Mesodermal cell (in vitro differentiated cells): Measurements from ENCODE around the gene TMEM89.

Experiments used
- H3K27ac ChIP-seq: 2 replicates; pipeline ENCODE4 v1.7.0; 2013; ENCODE audit warnings: mild to moderate bottlenecking, low read depth, low read length, moderate library complexity; ENCODE audit not compliant: severe bottlenecking
- H3K36me3 ChIP-seq: 2 replicates; pipeline ENCODE4 v1.7.1; 2013; ENCODE audit warnings: mild to moderate bottlenecking, low read length, moderate library complexity; ENCODE audit not compliant: control insufficient read depth, insufficient read depth
- H3K4me1 ChIP-seq: one replicate; pipeline ENCODE4 v1.7.1; 2013; ENCODE audit warnings: mild to moderate bottlenecking, low read length; ENCODE audit not compliant: insufficient read depth, control insufficient read depth, poor library complexity, severe bottlenecking
- H3K4me3 ChIP-seq: 2 replicates; pipeline ENCODE4 v1.7.0; 2013; ENCODE audit warnings: low read length, control low read depth, mild to moderate bottlenecking; ENCODE audit not compliant: insufficient read depth, poor library complexity, severe bottlenecking; ENCODE audit errors: extremely low read depth
- H3K9me3 ChIP-seq: 2 replicates; pipeline ENCODE4 v1.7.1; 2013; ENCODE audit warnings: mild to moderate bottlenecking, low read length, moderate library complexity; ENCODE audit not compliant: control insufficient read depth
- WGBS, 2 experiments: methylation state at CpG; one replicate each; pipeline ENCODE4 v1.1.5; 2013; ENCODE audit warnings: missing lambda C conversion rate in 2 of 2; ENCODE audit not compliant: insufficient coverage in 2 of 2; 5-methylcytosine and 5-hydroxymethylcytosine counted together

The TMEM89 gene

DNA sequence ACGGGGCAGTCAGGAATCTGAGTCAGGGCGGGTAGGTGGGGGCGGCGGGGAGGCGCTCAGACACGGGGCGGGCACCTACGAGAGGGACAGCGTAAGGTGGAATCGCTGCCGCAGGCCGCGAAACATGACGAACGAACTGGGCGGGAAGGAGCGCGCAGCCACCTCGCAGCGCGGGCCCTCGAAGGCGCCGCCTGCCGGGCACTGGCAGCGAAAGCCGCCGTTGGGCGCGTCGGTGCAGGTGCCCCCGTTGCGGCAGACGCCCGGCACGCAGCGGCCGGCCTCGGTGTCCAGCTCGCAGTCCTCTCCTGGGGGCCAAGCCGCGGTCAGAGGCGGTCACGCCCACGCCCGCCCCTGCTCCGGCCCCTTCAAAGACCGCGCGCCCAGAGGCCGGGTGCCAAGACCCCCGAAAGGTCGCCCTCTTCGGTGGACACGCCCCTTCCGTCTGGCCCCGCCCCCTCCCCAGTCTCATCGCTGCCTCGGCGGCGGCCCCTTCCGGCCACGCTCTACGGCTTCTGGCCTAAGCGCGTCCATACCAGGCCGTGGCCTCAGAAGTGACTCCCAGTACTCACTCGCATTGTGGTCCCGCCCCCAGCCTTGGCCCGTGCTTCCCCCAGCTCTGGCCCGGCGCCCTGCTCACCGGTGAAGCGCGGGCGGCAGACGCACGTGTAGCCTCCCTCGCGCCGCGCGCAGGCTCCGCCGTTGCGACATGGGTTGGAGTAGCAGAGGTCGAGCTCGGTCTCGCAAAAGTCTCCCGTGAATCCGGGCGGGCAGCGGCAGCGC is 34.7 kb upstream of the TMEM89 start:
- H3K9me3 ChIP-seq, result no peaks in the 10 kb centered on the region
- peak overlapping the region; percentile 28 for H3K4me3 ChIP-seq
- no peak overlapping the region for H3K27ac ChIP-seq
- WGBS, 2 experiments, result 30% methylated on average over 84 to 93 of the region's 94 CpGs
- peaks cover 69% of the 10 kb centered on the region for H3K36me3 ChIP-seq
- peaks cover 4% of the 10 kb centered on the region for H3K4me1 ChIP-seq

DNA sequence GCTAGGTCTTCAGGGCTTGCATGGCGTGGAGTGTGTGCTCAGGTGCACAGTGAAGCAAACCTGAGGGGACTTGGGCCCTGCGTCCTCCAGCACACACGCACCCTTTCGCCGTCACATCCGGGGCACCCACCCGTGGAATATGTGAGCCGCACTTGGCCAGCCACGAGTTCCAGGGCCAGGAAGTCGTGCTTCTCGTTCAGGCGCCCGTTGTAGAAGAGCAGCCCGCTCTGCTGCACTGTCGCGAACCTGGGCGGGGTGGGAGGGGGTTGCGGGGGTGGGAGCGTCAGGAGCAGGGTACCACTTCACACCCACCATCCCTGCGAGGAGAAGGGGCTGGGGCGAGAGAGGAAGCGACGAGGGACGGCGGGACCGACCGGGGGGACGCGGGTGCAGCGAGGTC is 34.0 kb upstream of the TMEM89 start:
- WGBS, 2 experiments, result 64 to 76% methylated on average over 10 to 22 of the region's 30 CpGs
- no peak overlapping the region for H3K27ac ChIP-seq
- H3K4me3 ChIP-seq, result no peak overlapping the region
- peaks cover 4% of the 10 kb centered on the region for H3K4me1 ChIP-seq
- peaks cover 62% of the 10 kb centered on the region for H3K36me3 ChIP-seq
- H3K9me3 ChIP-seq, result no peaks in the 10 kb centered on the region

DNA sequence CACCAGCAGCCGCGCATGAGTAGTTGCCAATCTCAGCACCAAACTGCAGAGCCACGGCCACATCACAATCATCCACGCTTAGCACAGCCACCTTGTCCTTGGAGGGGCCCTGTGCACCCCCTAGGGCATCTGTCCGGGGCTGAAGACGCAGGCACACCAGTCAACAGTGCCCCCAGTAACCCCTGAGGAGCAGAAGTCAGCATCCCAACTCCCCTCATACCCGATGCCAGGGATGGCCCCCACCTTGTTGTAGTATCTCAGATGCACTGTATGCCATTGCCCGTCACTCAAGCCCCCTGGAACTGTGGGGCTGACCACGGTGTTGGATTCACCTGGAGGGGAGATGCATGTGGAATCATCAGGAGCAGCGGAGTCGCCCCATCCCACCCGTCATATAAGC is 33.5 kb upstream of the TMEM89 start:
- Histone ChIP-seq H3K27ac (no peak overlapping the region), H3K4me3 (no peak overlapping the region), H3K36me3 (peaks cover 57% of the 10 kb centered on the region), H3K9me3 (no peaks in the 10 kb centered on the region), H3K4me1 (peaks cover 4% of the 10 kb centered on the region)
- WGBS, 2 experiments, result 95 to 100% methylated on average over 7 to 9 of the region's 12 CpGs

DNA sequence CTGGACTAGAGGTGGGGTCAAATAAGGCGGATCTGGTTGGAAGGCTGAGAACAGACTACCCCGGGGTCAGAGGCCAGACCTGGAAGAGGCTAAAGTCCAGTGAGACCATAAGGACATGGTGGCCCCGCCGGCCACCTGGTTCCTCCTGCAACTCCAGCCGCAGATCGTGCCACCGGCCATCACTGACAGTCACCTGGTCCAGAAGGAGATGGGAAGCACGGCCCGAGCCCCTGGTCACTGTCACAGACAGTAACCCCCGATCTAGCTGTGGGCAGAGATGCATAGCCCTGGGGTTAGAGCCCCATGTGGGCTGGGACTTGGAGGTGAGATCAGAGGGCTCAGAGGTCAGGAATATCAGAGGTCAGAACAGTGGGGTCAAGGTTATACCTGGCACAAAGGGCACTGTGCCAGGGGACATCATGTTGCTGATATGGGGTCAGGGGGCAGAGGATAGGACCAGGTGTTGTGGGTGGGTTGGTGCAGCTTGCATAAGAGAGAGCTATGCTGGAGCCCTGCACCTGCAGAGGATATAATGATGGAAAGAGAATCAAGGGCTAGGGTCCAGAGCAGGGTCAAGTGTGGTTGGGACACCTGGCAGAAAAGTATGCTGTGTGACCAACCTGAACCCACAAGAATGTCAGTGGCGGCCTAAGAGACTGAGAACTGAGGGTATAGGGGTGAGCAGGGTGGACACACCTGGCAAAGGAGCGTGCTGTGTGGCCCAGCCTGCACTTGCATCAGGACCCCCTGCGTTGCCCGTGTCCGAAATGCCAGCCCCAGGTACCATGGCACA is 31.6 kb upstream of the TMEM89 start:
- no peak overlapping the region for H3K27ac ChIP-seq
- no peak overlapping the region for H3K4me3 ChIP-seq
- H3K9me3 ChIP-seq, result no peaks in the 10 kb centered on the region
- 96 to 98% methylated on average over 12 to 15 of the region's 15 CpGs for WGBS, 2 experiments
- peaks cover 43% of the 10 kb centered on the region for H3K36me3 ChIP-seq
- peaks cover 4% of the 10 kb centered on the region for H3K4me1 ChIP-seq

DNA sequence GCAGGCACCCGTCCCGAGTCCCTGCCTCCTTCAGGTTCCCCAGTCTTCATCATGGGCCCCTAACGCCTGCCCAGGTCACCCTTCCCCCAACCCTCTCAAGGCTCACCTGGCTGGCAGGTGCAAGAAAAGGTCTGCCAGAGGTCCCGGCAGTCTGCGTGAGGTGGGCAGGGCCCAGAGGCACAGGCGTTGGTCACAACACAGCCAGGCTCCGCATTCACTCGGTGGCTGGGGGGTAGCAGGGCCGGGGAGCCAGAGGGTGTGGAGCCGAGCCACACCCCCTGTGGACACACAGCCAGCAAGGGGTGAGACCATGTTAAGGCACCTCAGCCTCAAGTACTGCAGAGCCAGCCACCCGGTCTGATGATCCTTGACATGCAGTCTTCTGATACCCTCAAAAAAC is 30.2 kb upstream of the TMEM89 start:
- no peaks in the 10 kb centered on the region for H3K9me3 ChIP-seq
- 92 to 98% methylated on average over 6 to 11 of the region's 11 CpGs for WGBS, 2 experiments
- H3K27ac ChIP-seq, result no peak overlapping the region
- H3K4me3 ChIP-seq, result no peak overlapping the region
- peaks cover 33% of the 10 kb centered on the region for H3K36me3 ChIP-seq
- H3K4me1 ChIP-seq, result peaks cover 4% of the 10 kb centered on the region

DNA sequence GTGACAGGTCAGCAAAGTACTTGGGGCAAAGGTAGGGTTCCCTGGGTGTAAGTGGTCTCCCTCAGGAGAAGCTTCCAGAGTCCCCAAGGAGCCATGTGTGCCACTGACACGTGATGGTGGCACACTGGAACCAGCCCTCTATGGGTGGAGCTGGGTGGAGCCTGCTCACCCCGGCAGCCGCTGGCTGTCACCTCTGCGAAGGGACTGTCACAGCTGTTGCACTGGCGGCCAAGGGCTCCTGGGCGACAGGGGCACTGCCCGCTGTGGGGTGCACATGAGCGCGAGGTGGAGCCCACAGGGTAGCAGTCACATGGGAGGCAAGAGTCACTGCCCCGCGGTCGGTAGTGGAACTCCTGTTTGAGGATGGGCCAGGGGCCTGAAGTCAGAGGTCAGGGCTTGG is 29.2 kb upstream of the TMEM89 start:
- H3K9me3 ChIP-seq, result no peaks in the 10 kb centered on the region
- H3K36me3 ChIP-seq, result peaks cover 41% of the 10 kb centered on the region
- H3K4me1 ChIP-seq, result no peaks in the 10 kb centered on the region
- 90 to 91% methylated on average over 10 to 12 of the region's 12 CpGs for WGBS, 2 experiments
- no peak overlapping the region for H3K27ac ChIP-seq
- H3K4me3 ChIP-seq, result no peak overlapping the region

DNA sequence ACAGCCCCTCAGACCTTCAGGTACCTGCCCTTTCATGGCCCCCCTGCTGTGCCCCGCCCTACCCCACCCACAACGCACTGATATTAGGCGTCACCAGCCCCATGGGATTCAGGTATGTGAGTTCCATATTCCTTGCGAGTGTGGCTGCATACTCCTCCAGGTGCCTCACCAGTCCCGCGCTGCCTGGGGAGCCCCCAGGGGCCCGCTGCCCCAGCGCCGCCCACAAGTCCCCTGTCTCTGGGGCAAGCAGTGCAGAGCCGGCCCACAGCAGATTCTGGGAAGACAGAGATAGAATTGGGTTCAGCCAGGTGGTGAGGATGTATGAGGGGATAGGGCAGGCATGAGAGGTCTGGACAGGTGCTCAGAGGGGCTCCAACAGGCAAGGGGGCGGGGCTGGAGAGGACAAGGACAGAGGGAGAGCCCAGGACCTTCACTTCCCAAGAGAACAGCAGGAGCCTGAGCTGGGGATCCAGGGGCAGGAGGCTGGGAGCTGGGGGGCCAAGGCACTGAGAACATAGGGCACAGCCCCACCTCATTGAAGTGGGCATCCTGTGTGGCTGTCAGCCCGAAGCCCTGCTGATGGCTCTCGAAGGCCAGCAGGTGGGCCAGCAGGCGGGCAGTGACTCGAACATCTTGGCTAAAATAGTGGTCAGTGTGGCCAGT is 26.8 kb upstream of the TMEM89 start:
- WGBS, 2 experiments, result 95% methylated on average over 12 to 13 of the region's 15 CpGs
- H3K9me3 ChIP-seq, result no peaks in the 10 kb centered on the region
- H3K4me3 ChIP-seq, result no peak overlapping the region
- H3K4me1 ChIP-seq, result no peaks in the 10 kb centered on the region
- H3K36me3 ChIP-seq, result peaks cover 34% of the 10 kb centered on the region
- H3K27ac ChIP-seq, result no peak overlapping the region

DNA sequence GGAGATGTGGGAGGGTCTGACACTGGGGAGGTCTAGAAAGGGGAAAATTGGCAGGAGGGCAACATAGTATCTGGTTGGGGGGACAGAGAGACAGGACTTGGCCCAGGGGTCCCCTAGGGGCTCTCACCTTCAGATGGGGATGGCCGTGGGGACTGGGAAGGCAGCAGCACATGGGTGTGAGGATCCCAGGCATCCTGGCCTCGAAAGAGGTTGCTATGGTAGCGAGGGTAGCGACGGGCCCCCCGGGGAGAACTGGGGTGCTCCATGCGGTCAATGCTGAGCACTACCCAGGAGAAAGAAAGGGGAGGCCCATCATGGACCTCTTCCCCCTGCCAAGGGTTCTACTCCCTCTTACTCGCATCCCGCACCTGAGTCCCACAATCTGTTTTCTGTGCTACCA is 26.1 kb upstream of the TMEM89 start:
- Histone ChIP-seq H3K4me3 (no peak overlapping the region), H3K27ac (no peak overlapping the region), H3K4me1 (no peaks in the 10 kb centered on the region), H3K36me3 (peaks cover 28% of the 10 kb centered on the region), H3K9me3 (no peaks in the 10 kb centered on the region)
- WGBS, 2 experiments, result 91 to 99% methylated on average over 7 to 9 of the region's 9 CpGs

DNA sequence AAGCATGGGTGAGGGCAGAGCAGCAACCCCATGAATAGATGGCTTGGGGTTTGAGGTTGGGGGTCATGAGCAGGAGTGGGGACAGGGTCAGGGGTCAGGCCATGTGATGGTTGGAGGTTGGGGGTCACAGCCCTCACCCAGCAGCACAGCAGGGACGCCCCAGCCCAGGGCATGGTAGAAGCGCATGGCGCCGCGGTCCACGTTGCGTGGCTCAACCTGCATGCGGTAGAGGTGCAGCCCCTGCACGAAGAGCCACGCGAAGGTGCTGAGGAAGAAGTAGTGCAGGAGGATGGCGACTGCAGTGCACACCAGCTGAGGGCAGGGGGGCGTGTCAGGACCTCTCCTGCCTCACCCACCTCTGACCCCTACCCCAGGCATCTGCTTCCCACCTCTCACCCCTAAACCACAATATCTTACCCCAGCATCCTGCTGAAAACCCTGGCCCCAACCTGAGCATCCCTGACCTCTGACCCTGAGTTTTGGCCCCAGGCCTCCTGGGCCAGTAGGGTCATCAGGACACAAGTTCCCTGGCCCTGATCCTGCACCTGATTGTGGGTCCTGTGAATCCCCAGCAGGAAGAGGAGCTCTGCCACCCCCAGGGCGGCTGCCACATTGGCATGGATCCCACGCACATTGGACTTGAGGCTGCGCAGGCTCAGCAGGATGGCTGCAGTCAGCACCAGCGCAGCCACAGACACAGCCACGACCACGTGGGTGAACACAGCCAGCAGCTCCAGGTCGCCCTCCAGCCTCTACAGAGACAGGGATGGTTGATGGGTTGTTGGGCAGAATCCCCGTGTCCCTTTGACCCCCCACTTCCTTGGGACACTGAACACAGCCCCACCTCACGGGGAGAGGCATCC is 23.6 kb upstream of the TMEM89 start:
- no peaks in the 10 kb centered on the region for H3K4me1 ChIP-seq
- peaks cover 41% of the 10 kb centered on the region for H3K36me3 ChIP-seq
- H3K4me3 ChIP-seq, result no peak overlapping the region
- no peaks in the 10 kb centered on the region for H3K9me3 ChIP-seq
- H3K27ac ChIP-seq, result no peak overlapping the region
- WGBS, 2 experiments, result 94 to 99% methylated on average over 14 to 15 of the region's 22 CpGs

DNA sequence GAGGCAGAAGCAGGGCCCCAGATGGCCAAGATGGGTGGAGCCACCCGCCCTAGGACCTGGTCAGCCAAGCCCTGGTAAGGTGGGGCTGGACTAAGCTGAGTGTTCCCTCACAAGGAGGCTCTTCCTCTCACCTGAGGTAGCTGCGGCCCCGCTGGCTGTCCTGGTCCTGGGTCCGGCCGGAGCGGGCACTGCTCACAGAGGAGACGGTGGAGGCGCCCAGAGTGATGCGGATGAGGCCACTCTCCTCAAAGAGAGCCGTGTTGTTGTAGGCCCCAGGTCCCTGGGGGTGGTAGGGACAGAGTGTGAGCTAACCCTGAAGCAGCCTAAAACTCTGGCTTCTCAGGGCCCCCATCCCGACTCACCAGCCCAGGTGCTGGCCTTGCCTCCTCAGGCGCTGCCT is 21.0 kb upstream of the TMEM89 start:
- Histone ChIP-seq H3K36me3 (peaks cover 51% of the 10 kb centered on the region), H3K9me3 (no peaks in the 10 kb centered on the region), H3K4me1 (peaks cover 2% of the 10 kb centered on the region), H3K4me3 (no peak overlapping the region), H3K27ac (no peak overlapping the region)
- WGBS, 2 experiments, result 97 to 99% methylated on average over 9 to 12 of the region's 12 CpGs
